ENCODE measurements around the gene PKNOX2. TPM values are rescaled to one million over a fixed set of nuclear protein-coding genes. Genes with fewer than 3 reads are reported as not detected.

Gene PKNOX2
- total and polyA plus RNA-seq, 2 of the 8 experiments (the other 6 are each of a cell fraction or from before 2014, with no cell fraction given), result 2.0 TPM

DNA sequence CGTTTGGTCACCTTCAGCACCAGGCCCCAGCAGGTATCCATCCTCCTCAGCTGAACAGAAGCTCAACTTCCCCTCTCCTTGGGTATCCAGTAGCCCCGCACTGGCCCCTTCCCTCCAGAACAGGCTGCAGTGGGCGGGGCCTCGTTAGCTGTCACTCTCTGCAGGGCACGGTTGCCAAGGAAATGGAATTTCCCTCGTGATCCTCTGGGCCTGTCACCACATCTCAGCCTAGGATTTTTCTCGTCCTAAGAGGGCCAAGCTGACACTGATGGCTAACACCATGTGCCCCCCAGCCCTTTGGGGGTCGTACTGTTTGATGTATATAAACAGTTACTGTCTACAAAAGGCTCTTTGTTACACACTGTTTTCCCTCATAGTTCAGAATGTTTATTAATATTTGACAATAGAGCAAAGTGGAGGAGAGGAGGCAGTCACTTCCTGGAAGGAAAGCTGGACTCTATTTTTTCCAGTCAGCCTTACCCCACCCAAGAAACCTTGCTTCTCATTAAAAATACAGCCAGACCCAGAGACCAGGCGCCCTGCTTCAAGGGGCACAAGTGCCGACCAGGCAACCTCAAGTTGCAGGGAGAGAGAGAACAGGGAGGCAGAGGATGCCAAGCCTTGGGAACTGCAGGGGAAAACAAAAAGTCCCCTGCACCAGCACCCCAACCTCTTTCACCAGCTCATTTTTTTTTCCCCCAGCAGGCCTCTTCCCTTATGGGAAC, 287.0 kb downstream of the PKNOX2 start (continued):
- TF ChIP-seq KDM1A (IDR thresholded peaks at IDR 0.05; ENCODE audit: borderline replicate concordance, low read length) (no peak), POLR2A (IDR thresholded peaks at IDR 0.05; ENCODE audit: control extremely low read depth in 1 of 2, low read depth in 2 of 2, low read length in 2 of 2) (no peak)

All from H1 (cell line).